IPS DF 6.9 (cell line): ENCODE results near the gene WBP1L.
A peak's percentile ranks its signal among the peaks of the same experiment; 100 is the strongest.
"Not testable (repeated sequence)": the region's sequence is repeated elsewhere in the genome, so short reads cannot be mapped to it uniquely, and the experiment has no call there.

Experiments
- DNase-seq: peaks from one replicate; pipeline ENCODE4 v3.0.0-alpha.2; 2013; ENCODE audit warnings: low read depth, low spot score
- H3K27ac ChIP-seq: one replicate; pipeline ENCODE4 v1.5.1; 2013; ENCODE audit warnings: low read length, control low read depth
- H3K27me3 ChIP-seq: 2 replicates; pipeline ENCODE4 v1.6.1; 2013; ENCODE audit warnings: mild to moderate bottlenecking, low read length; ENCODE audit not compliant: control insufficient read depth, insufficient read depth
- H3K36me3 ChIP-seq: 2 replicates; pipeline ENCODE4 v1.6.1; 2013; ENCODE audit warnings: low read length; ENCODE audit not compliant: control insufficient read depth, insufficient read depth
- H3K4me1 ChIP-seq: 2 replicates; pipeline ENCODE4 v1.6.1; 2013; ENCODE audit warnings: low read length; ENCODE audit not compliant: control insufficient read depth, insufficient read depth
- H3K4me3 ChIP-seq: 2 replicates; pipeline ENCODE4 v1.5.1; 2013; ENCODE audit warnings: mild to moderate bottlenecking, low read length
- H3K9me3 ChIP-seq: 2 replicates; pipeline ENCODE4 v1.6.1; 2013; ENCODE audit warnings: low read length, inconsistent platforms; ENCODE audit not compliant: control insufficient read depth, insufficient read depth
- WGBS: extraction: QIAGEN DNeasy Blood & Tissue Kit; methylation state at CpG from one replicate; pipeline ENCODE4 v1.1.7; 2013; ENCODE audit warnings: mixed read lengths, missing lambda C conversion rate; ENCODE audit not compliant: insufficient read length, insufficient coverage; 5-methylcytosine and 5-hydroxymethylcytosine counted together

Gene WBP1L

GRCh38 chr10:102743588-102744373 lies at the start of gene WBP1L:
Gene WBP1L (plus strand): TSS chr10:102743948. CDS start chr10:102744054, 106 bp downstream.
- no CpG with 5 or more reads among the region's 37 CpGs for WGBS
- no peaks in the 10 kb centered on the region for H3K27me3 ChIP-seq
- peaks cover 2% of the 10 kb centered on the region; the same call in 1 of the 2 replicates for H3K4me1 ChIP-seq
- H3K4me3 ChIP-seq: peak within 1 kb of the TSS; percentile 72
- H3K27ac ChIP-seq: no peak within 1 kb of the TSS
- no peaks in the 10 kb centered on the region for H3K9me3 ChIP-seq
- H3K36me3 ChIP-seq: no peaks in the 10 kb centered on the region
- DNase-seq: peak; percentile 97

- H3K27me3 ChIP-seq: not testable (repeated sequence)
- no CpG with 5 or more reads among the region's 10 CpGs for WGBS
These were observed 48.3 kb upstream of the WBP1L start for GRCh38 chr10:102695401-102695800.

GRCh38 chr10:102696736-102697135 lies 47.0 kb upstream of the WBP1L start:
- Histone ChIP-seq H3K27me3 (no peaks in the 10 kb centered on the region), H3K4me1 (no peaks in the 10 kb centered on the region), H3K4me3 (no peak overlapping the region), H3K27ac (no peak overlapping the region), H3K36me3 (peaks cover 4% of the 10 kb centered on the region; the same call in 1 of the 2 replicates), H3K9me3 (no peaks in the 10 kb centered on the region)
- DNase-seq: no peak
- WGBS: no CpG with 5 or more reads among the region's 3 CpGs

More at GRCh38 chr10:102695401-102695800, 48.3 kb upstream of the WBP1L start:
- H3K4me3 ChIP-seq, H3K4me1 ChIP-seq, H3K36me3 ChIP-seq, H3K9me3 ChIP-seq, DNase-seq, H3K27ac ChIP-seq: not testable (repeated sequence)

- Histone ChIP-seq H3K36me3 (peaks cover 4% of the 10 kb centered on the region; the same call in 1 of the 2 replicates), H3K4me3 (no peak overlapping the region), H3K27me3 (no peaks in the 10 kb centered on the region), H3K27ac (no peak overlapping the region), H3K9me3 (no peaks in the 10 kb centered on the region), H3K4me1 (no peaks in the 10 kb centered on the region)
- no peak for DNase-seq
- WGBS: no CpG with 5 or more reads among the region's 2 CpGs
These were observed 44.9 kb upstream of the WBP1L start for GRCh38 chr10:102698894-102699293.

- H3K9me3 ChIP-seq: no peaks in the 10 kb centered on the region
- H3K27ac ChIP-seq: no peak overlapping the region
- WGBS: no CpG with 5 or more reads among the region's 3 CpGs
- DNase-seq: no peak
- H3K4me1 ChIP-seq: no peaks in the 10 kb centered on the region
- no peaks in the 10 kb centered on the region for H3K27me3 ChIP-seq
- H3K4me3 ChIP-seq: no peak overlapping the region
- H3K36me3 ChIP-seq: peaks cover 4% of the 10 kb centered on the region; the same call in 1 of the 2 replicates
These were observed 42.5 kb upstream of the WBP1L start for GRCh38 chr10:102701272-102701671.

GRCh38 chr10:102701796-102702195 lies 42.0 kb upstream of the WBP1L start:
- Histone ChIP-seq H3K9me3 (no peaks in the 10 kb centered on the region), H3K4me3 (no peak overlapping the region), H3K36me3 (peaks cover under 1% of the 10 kb centered on the region; the same call in 1 of the 2 replicates), H3K27ac (no peak overlapping the region), H3K27me3 (no peaks in the 10 kb centered on the region), H3K4me1 (no peaks in the 10 kb centered on the region)
- no CpG with 5 or more reads among the region's 3 CpGs for WGBS
- DNase-seq: no peak

- WGBS: no CpG with 5 or more reads among the region's 2 CpGs
These were observed 41.0 kb upstream of the WBP1L start for GRCh38 chr10:102702742-102703141.

GRCh38 chr10:102704915-102705314 lies 38.8 kb upstream of the WBP1L start:
- no peak for DNase-seq
- no peak overlapping the region for H3K27ac ChIP-seq
- H3K4me3 ChIP-seq: no peak overlapping the region
- H3K36me3 ChIP-seq: no peaks in the 10 kb centered on the region
- H3K9me3 ChIP-seq: no peaks in the 10 kb centered on the region
- H3K4me1 ChIP-seq: no peaks in the 10 kb centered on the region
- WGBS: no CpG with 5 or more reads among the region's 6 CpGs
- H3K27me3 ChIP-seq: no peaks in the 10 kb centered on the region

More at GRCh38 chr10:102702742-102703141, 41.0 kb upstream of the WBP1L start:
- Histone ChIP-seq H3K4me3 (no peak overlapping the region), H3K36me3 (no peaks in the 10 kb centered on the region; the same call in 1 of the 2 replicates), H3K9me3 (no peaks in the 10 kb centered on the region), H3K27me3 (no peaks in the 10 kb centered on the region), H3K27ac (no peak overlapping the region), H3K4me1 (no peaks in the 10 kb centered on the region)
- no peak for DNase-seq

- Histone ChIP-seq H3K27me3 (no peaks in the 10 kb centered on the region), H3K36me3 (no peaks in the 10 kb centered on the region), H3K9me3 (no peaks in the 10 kb centered on the region), H3K4me1 (no peaks in the 10 kb centered on the region), H3K4me3 (no peak overlapping the region), H3K27ac (no peak overlapping the region)
- WGBS: no CpG with 5 or more reads among the region's 2 CpGs
- DNase-seq: no peak
These were observed 38.2 kb upstream of the WBP1L start for GRCh38 chr10:102705531-102705930.

- WGBS: no CpG with 5 or more reads among the region's 4 CpGs
- no peak for DNase-seq
- Histone ChIP-seq H3K4me1 (no peaks in the 10 kb centered on the region), H3K36me3 (no peaks in the 10 kb centered on the region), H3K9me3 (no peaks in the 10 kb centered on the region), H3K27ac (no peak overlapping the region), H3K27me3 (no peaks in the 10 kb centered on the region), H3K4me3 (no peak overlapping the region)
These were observed 33.1 kb upstream of the WBP1L start for GRCh38 chr10:102710609-102711008.

GRCh38 chr10:102712089-102712488 lies 31.7 kb upstream of the WBP1L start:
- Histone ChIP-seq H3K36me3 (no peaks in the 10 kb centered on the region), H3K4me3 (no peak overlapping the region), H3K27me3 (no peaks in the 10 kb centered on the region), H3K4me1 (no peaks in the 10 kb centered on the region), H3K27ac (no peak overlapping the region), H3K9me3 (no peaks in the 10 kb centered on the region)
- WGBS: no CpG with 5 or more reads among the region's 4 CpGs
- DNase-seq: no peak
